H1 (cell line): ENCODE data around the gene PPIG. TPM values are rescaled to one million over a fixed set of nuclear protein-coding genes. Genes with fewer than 3 reads are reported as not detected.

ENCODE experiments used
- CTCF ChIA-PET: fragments of 300-600 bp; sonication (Branson Sonifier 250); formaldehyde crosslinking; loops from one replicate; lab custom pipeline; 2021; ENCODE audit not compliant: partially characterized antibody; lab: Charles Lee
- POLR2A ChIA-PET: fragments of 300-600 bp; sonication (Branson Sonifier 250); formaldehyde crosslinking; loops from one replicate; lab custom pipeline; 2021; ENCODE audit warnings: inconsistent platforms; ENCODE audit not compliant: partially characterized antibody; lab: Charles Lee
- DNase-seq, 2 experiments: peaks; one replicate each; pipeline versions ENCODE4 v3.0.0 to v3.0.0-alpha.2; 2010 to 2022; ENCODE audit warnings: low spot score in 2 of 2, low read depth in 1 of 2, mixed read lengths in 1 of 2
- FAIRE-seq: peaks from 2 replicates; lab custom pipeline; 2011; peaks lifted over from hg19 to GRCh38; lab: Jason Lieb, UNC
- H2AFZ ChIP-seq: 2 replicates; pipeline ENCODE4 v1.8.1; 2012; ENCODE audit warnings: low read length, inconsistent platforms
- H2AK5ac ChIP-seq: 2 replicates; pipeline ENCODE4 v1.6.1; 2013; ENCODE audit warnings: low read depth, low read length
- H2BK120ac ChIP-seq: replicated peaks from 2 replicates; pipeline ENCODE3; 2013; ENCODE audit warnings: low read depth, low read length, inconsistent platforms
- H2BK12ac ChIP-seq: 2 replicates; pipeline ENCODE4 v1.6.1; 2013; ENCODE audit warnings: low read depth, low read length
- H2BK15ac ChIP-seq: 2 replicates; pipeline ENCODE4 v1.6.1; 2013; ENCODE audit warnings: low read length
- H2BK20ac ChIP-seq: 2 replicates; pipeline ENCODE4 v1.6.1; 2013; ENCODE audit warnings: low read length
- H2BK5ac ChIP-seq: 2 replicates; pipeline ENCODE4 v1.6.1; 2013; ENCODE audit warnings: low read depth, low read length
- H3K14ac ChIP-seq: 2 replicates; pipeline ENCODE4 v1.6.1; 2013; ENCODE audit warnings: inconsistent platforms; ENCODE audit not compliant: insufficient read length
- H3K18ac ChIP-seq: 2 replicates; pipeline ENCODE4 v1.6.1; 2013; ENCODE audit warnings: low read length; ENCODE audit errors: extremely low read depth
- H3K23ac ChIP-seq: 2 replicates; pipeline ENCODE4 v1.6.1; 2013; ENCODE audit warnings: inconsistent platforms; ENCODE audit not compliant: insufficient read length
- H3K23me2 ChIP-seq: 2 replicates; pipeline ENCODE4 v1.6.1; 2013; ENCODE audit warnings: low read depth, low read length
- H3K27ac ChIP-seq: 2 replicates; pipeline ENCODE4 v1.6.1; 2011; ENCODE audit warnings: low read depth, low read length, inconsistent platforms
- H3K27me3 ChIP-seq, 4 experiments: replicated peaks in 1 of 4; 1 replicate in 1 of 4; 2 replicates in 3 of 4; pipeline versions ENCODE4 v1.6.1 to v1.8.1; 2011 to 2013; ENCODE audit warnings: low read length in 3 of 4, mild to moderate bottlenecking in 3 of 4, inconsistent platforms in 2 of 4, mixed read lengths in 2 of 4, moderate library complexity in 1 of 4; ENCODE audit not compliant: control insufficient read depth in 3 of 4, insufficient read depth in 3 of 4; ENCODE audit errors: extremely low read depth in 1 of 4
- H3K36me3 ChIP-seq, 4 experiments: 2 replicates each; pipeline versions ENCODE4 v1.6.1 to v1.8.1; 2011 to 2013; ENCODE audit warnings: mild to moderate bottlenecking in 4 of 4, low read length in 3 of 4, moderate library complexity in 2 of 4, control low read depth in 1 of 4, inconsistent platforms in 1 of 4; ENCODE audit not compliant: insufficient read depth in 4 of 4, control insufficient read depth in 2 of 4
- H3K4ac ChIP-seq: replicated peaks from 2 replicates; pipeline ENCODE3; 2013; ENCODE audit warnings: low read length, low read depth, mixed read lengths, inconsistent platforms; ENCODE audit not compliant: insufficient read length
- H3K4me1 ChIP-seq, 4 experiments: replicated peaks in 1 of 4; 1 replicate in 1 of 4; 2 replicates in 3 of 4; pipeline versions ENCODE4 v1.6.1 to v1.8.1; 2011 to 2013; ENCODE audit warnings: low read length in 3 of 4, inconsistent platforms in 2 of 4, mixed read lengths in 1 of 4; ENCODE audit not compliant: insufficient read depth in 4 of 4, control insufficient read depth in 3 of 4
- H3K4me2 ChIP-seq, 2 experiments: 2 replicates each; pipeline versions ENCODE4 v1.6.1 to v1.8.1; 2011 to 2013; ENCODE audit warnings: low read depth in 2 of 2, low read length in 2 of 2, control low read depth in 1 of 2, inconsistent platforms in 1 of 2, mild to moderate bottlenecking in 1 of 2; ENCODE audit not compliant: insufficient read depth in 1 of 2
- H3K4me3 ChIP-seq, 4 experiments: fragments of 200-600, 300-600 bp in 1 of 4; sonication (generic), shearing (Covaris generic), sonication (Bioruptor Twin) in 1 of 4; 2 replicates each; pipeline versions ENCODE4 v1.5.1 to v1.8.1; 2011 to 2016; ENCODE audit warnings: low read length in 4 of 4, low read depth in 3 of 4, control low read depth in 2 of 4, inconsistent platforms in 2 of 4, mild to moderate bottlenecking in 2 of 4, mixed read lengths in 1 of 4, moderate library complexity in 1 of 4; ENCODE audit not compliant: insufficient read depth in 2 of 4; ENCODE audit errors: extremely low read depth in 1 of 4
- H3K56ac ChIP-seq: replicated peaks from 2 replicates; pipeline ENCODE3; 2013; ENCODE audit warnings: low read depth, mild to moderate bottlenecking, mixed read lengths, low read length, inconsistent platforms; ENCODE audit not compliant: insufficient read length
- H3K79me1 ChIP-seq: 2 replicates; pipeline ENCODE4 v1.6.1; 2013; ENCODE audit warnings: low read depth, low read length, control low read depth
- H3K79me2 ChIP-seq, 2 experiments: 2 replicates each; pipeline versions ENCODE4 v1.6.1 to v1.8.1; 2012 to 2013; ENCODE audit warnings: low read length in 2 of 2, mild to moderate bottlenecking in 2 of 2, inconsistent platforms in 1 of 2; ENCODE audit not compliant: insufficient read depth in 2 of 2, control insufficient read depth in 1 of 2
- H3K9ac ChIP-seq, 4 experiments: replicated peaks in 1 of 4; 1 replicate in 1 of 4; 2 replicates in 3 of 4; pipeline versions ENCODE4 v1.6.1 to v1.8.1; 2011 to 2013; ENCODE audit warnings: low read depth in 3 of 4, low read length in 3 of 4, control low read depth in 2 of 4, mild to moderate bottlenecking in 2 of 4, moderate library complexity in 2 of 4, inconsistent platforms in 1 of 4; ENCODE audit errors: extremely low read depth in 1 of 4
- H3K9me3 ChIP-seq, 2 experiments: 2 replicates each; pipeline versions ENCODE4 v1.6.1 to v1.8.1; 2012 to 2013; ENCODE audit warnings: mild to moderate bottlenecking in 2 of 2, moderate library complexity in 2 of 2, control low read depth in 1 of 2, inconsistent platforms in 1 of 2, low read depth in 1 of 2, low read length in 1 of 2, mixed read lengths in 1 of 2; ENCODE audit not compliant: insufficient read depth in 2 of 2
- H4K20me1 ChIP-seq, 2 experiments: replicated peaks in 1 of 2; 2 replicates each; pipeline versions ENCODE3 to v1.8.1; 2011 to 2013; ENCODE audit warnings: inconsistent platforms in 2 of 2, low read length in 2 of 2, mild to moderate bottlenecking in 1 of 2; ENCODE audit not compliant: insufficient read depth in 2 of 2, control insufficient read depth in 1 of 2
- H4K5ac ChIP-seq: 2 replicates; pipeline ENCODE4 v1.6.1; 2013; ENCODE audit warnings: low read length, low read depth, mixed read lengths, inconsistent platforms; ENCODE audit not compliant: insufficient read length
- H4K8ac ChIP-seq: 2 replicates; pipeline ENCODE4 v1.8.0; 2013; ENCODE audit warnings: mild to moderate bottlenecking, moderate library complexity, low read length, inconsistent platforms; ENCODE audit not compliant: insufficient read depth; ENCODE audit errors: extremely low read depth
- H4K91ac ChIP-seq: replicated peaks from 2 replicates; pipeline ENCODE3; 2013; ENCODE audit warnings: low read length, mixed read lengths, inconsistent platforms; ENCODE audit not compliant: insufficient read length
- BACH1 ChIP-seq: IDR thresholded peaks from 2 replicates; pipeline ENCODE4 v1.6.1; 2012; ENCODE audit warnings: low read length, improper control_type of control experiment
- CBX8 ChIP-seq: fragments of 300-800, 300-1000 bp; sonication (generic); IDR thresholded peaks from 2 replicates; pipeline ENCODE4 v1.7.1; 2016; ENCODE audit warnings: low read depth, low read length, borderline replicate concordance
- CEBPB ChIP-seq: IDR thresholded peaks from 2 replicates; pipeline ENCODE4 v1.6.1; 2012; ENCODE audit warnings: low read depth, low read length
- CHD2 ChIP-seq: IDR thresholded peaks from 2 replicates; pipeline ENCODE4 v1.6.1; 2012; ENCODE audit warnings: low read length, improper control_type of control experiment
- NRF1 ChIP-seq: IDR thresholded peaks from 2 replicates; pipeline ENCODE4 v1.6.1; 2011; ENCODE audit warnings: mild to moderate bottlenecking, low read depth, low read length, improper control_type of control experiment
- POLR2AphosphoS5 ChIP-seq: IDR thresholded peaks from 2 replicates; pipeline ENCODE4 v1.6.1; 2011; ENCODE audit warnings: low read depth, low read length
- RAD21 ChIP-seq, 2 experiments: IDR thresholded peaks in 1 of 2; conservative IDR thresholded peaks in 1 of 2; 2 replicates each; pipeline ENCODE4 v1.6.1; 2011; ENCODE audit warnings: low read depth in 2 of 2, low read length in 2 of 2, improper control_type of control experiment in 1 of 2, inconsistent platforms in 1 of 2, mild to moderate bottlenecking in 1 of 2, moderate library complexity in 1 of 2
- SP2 ChIP-seq: IDR thresholded peaks from 2 replicates; pipeline ENCODE4 v1.6.1; 2012; ENCODE audit warnings: mild to moderate bottlenecking, low read length, inconsistent platforms
- TBP ChIP-seq: IDR thresholded peaks from 2 replicates; pipeline ENCODE4 v1.6.1; 2011; ENCODE audit warnings: low read depth, low read length, improper control_type of control experiment
- WGBS, 2 experiments: shearing (Covaris generic) in 1 of 2; methylation state at CpG; one replicate each; pipeline versions ENCODE4 v1.1.6 to v1.1.7; 2013 to 2015; ENCODE audit warnings: low lambda C conversion rate in 2 of 2, mixed read lengths in 2 of 2, inconsistent platforms in 1 of 2, low coverage in 1 of 2, missing lambda C conversion rate in 1 of 2; ENCODE audit not compliant: insufficient replicate concordance in 2 of 2, insufficient coverage in 1 of 2, insufficient read length in 1 of 2; ENCODE audit errors: extremely low coverage in 1 of 2, missing lambda C conversion rate in 1 of 2; 5-methylcytosine and 5-hydroxymethylcytosine counted together
- polyA plus RNA-seq, 7 experiments: library from polyadenylated mRNA; depleted of rRNA in 3 of 7; stranded (reverse) in 5 of 7; unstranded in 2 of 7; fragments of >200 nt in 5 of 7; fragments of 200-250 nt in 2 of 7; gene quantifications; 1 replicate in 5 of 7; 2 replicates in 1 of 7; 4 replicates in 1 of 7; pipeline versions ENCODE4 v1.2.1 to v1.2.3, GENCODE V29; 2011 to 2013; ENCODE audit warnings: missing spikeins in 2 of 7, mixed read lengths in 2 of 7
- total RNA-seq: library from RNA; stranded (reverse); fragmentation: NEBNext Ultra II Directional; extraction: Animal tissue kit (Norgen Biotek cat#: 25700); gene quantifications from 2 replicates; pipeline ENCODE4 v1.2.1, GENCODE V29; 2021

PPIG gene
- total and polyA plus RNA-seq, 2 of the 8 experiments (the other 6 are each of a cell fraction or from before 2014, with no cell fraction given): 14.7 to 71.0 TPM

GRCh38 chr2:169623235-169623634 lies 39.1 kb downstream of the PPIG start:
- no peak for DNase-seq
- Histone ChIP-seq H3K56ac (no peak overlapping the region), H3K18ac (no peak overlapping the region), H3K36me3 (peaks cover 0 to 40% (median 9%) of the 10 kb centered on the region in 4 experiments; a peak in 6 of 8 replicates), H3K79me2 (peaks cover 0 to 7% of the 10 kb centered on the region in 2 experiments; a peak in 2 of 4 replicates), H4K5ac (no peak overlapping the region), H4K91ac (no peak overlapping the region), H2BK5ac (no peak overlapping the region), H3K4me1 (no peaks in the 10 kb centered on the region), H3K27ac (no peak overlapping the region), H3K23ac (no peak overlapping the region), H3K79me1 (no peaks in the 10 kb centered on the region; the same call in 1 of the 2 replicates), H3K27me3 (no peaks in the 10 kb centered on the region), H3K4me3 (no peak overlapping the region), H4K8ac (no peak overlapping the region), H2AFZ (no peak overlapping the region), H2BK20ac (no peak overlapping the region), H2BK12ac (no peak overlapping the region), H3K23me2 (no peaks in the 10 kb centered on the region), H3K9ac (0 out of 7 replicates have a peak overlapping the region, but pooled peaks of 1 of the 4 experiments have one; percentile 18), H2AK5ac (no peak overlapping the region), H4K20me1 (peaks cover 0 to 1% of the 10 kb centered on the region in 2 experiments), H3K14ac (no peak overlapping the region), H3K4me2 (no peak overlapping the region), H3K4ac (no peak overlapping the region), H2BK15ac (no peak overlapping the region), H3K9me3 (no peaks in the 10 kb centered on the region), H2BK120ac (no peak overlapping the region)
- 95% methylated on average over 4 of the region's 4 CpGs; no CpG with 5 or more reads in 1 of the 2 experiments for WGBS, 2 experiments
- POLR2A ChIA-PET: interaction anchor here (1.9 kb wide), 1 partner anchor 38 kb away, joined by 5 read pairs; no protein-coding TSS in a partner anchor
- TF ChIP-seq TBP: no peak
- no peak for TF ChIP-seq RAD21 (IDR thresholded peaks at IDR 0.05 in 1 of 2, conservative IDR thresholded peaks at IDR 0.05 in 1 of 2; ENCODE audit: low read depth in 2 of 2, low read length in 2 of 2)
- TF ChIP-seq NRF1: no peak
- TF ChIP-seq CBX8: no peak
- no peak for TF ChIP-seq CEBPB
- TF ChIP-seq BACH1: no peak
- no peak for TF ChIP-seq CHD2
- no peak for TF ChIP-seq POLR2AphosphoS5
- TF ChIP-seq SP2: no peak
- CTCF ChIA-PET: no interaction called here
- FAIRE-seq: no peak
